HG02852 (cell line): Measurements from ENCODE around the gene PTBP3.
"Not testable (repeated sequence)": the region's sequence is repeated elsewhere in the genome, so short reads cannot be mapped to it uniquely, and the experiment has no call there.

Experiments
- ATAC-seq: cut with Tn5 transposase; IDR thresholded peaks from one replicate; pipeline ENCODE4 v1.9.1; 2021; ENCODE audit warnings: mild to moderate bottlenecking, moderate library complexity; ENCODE audit not compliant: unreplicated experiment

Gene PTBP3

GRCh38 chr9:112323378-112323854 is 10.0 kb downstream of the PTBP3 start:
- no peak for ATAC-seq

GRCh38 chr9:112322701-112323377 is 10.6 kb downstream of the PTBP3 start:
- no peak for ATAC-seq

GRCh38 chr9:112316258-112316943 is 17.0 kb downstream of the PTBP3 start:
- ATAC-seq = no peak

- no peak for ATAC-seq
Measured at GRCh38 chr9:112315331-112316257, 17.8 kb downstream of the PTBP3 start.

- no peak for ATAC-seq
Measured at GRCh38 chr9:112312139-112312538, 21.3 kb downstream of the PTBP3 start.

- ATAC-seq = no peak
Measured at GRCh38 chr9:112311497-112311896, 21.9 kb downstream of the PTBP3 start.

GRCh38 chr9:112310826-112311225 is 22.6 kb downstream of the PTBP3 start:
- ATAC-seq = no peak

GRCh38 chr9:112308588-112308987 is 24.8 kb downstream of the PTBP3 start:
- no peak for ATAC-seq

GRCh38 chr9:112301420-112301819 is 32.0 kb downstream of the PTBP3 start:
- ATAC-seq = no peak

GRCh38 chr9:112299514-112299913 is 33.9 kb downstream of the PTBP3 start:
- no peak for ATAC-seq

- no peak for ATAC-seq
Measured at GRCh38 chr9:112296929-112297328, 36.5 kb downstream of the PTBP3 start.

GRCh38 chr9:112295174-112295573 is 38.2 kb downstream of the PTBP3 start:
- ATAC-seq = no peak

GRCh38 chr9:112288029-112288428 is 45.4 kb downstream of the PTBP3 start:
- no peak for ATAC-seq

- no peak for ATAC-seq
Measured at GRCh38 chr9:112286926-112287325, 46.5 kb downstream of the PTBP3 start.

GRCh38 chr9:112285056-112285455 is 48.4 kb downstream of the PTBP3 start:
- ATAC-seq = no peak

GRCh38 chr9:112283582-112284253 is 49.7 kb downstream of the PTBP3 start:
- ATAC-seq = no peak

GRCh38 chr9:112282841-112283240 is 50.6 kb downstream of the PTBP3 start:
- ATAC-seq = not testable (repeated sequence)

GRCh38 chr9:112280904-112281303 is 52.5 kb downstream of the PTBP3 start:
- no peak for ATAC-seq

- ATAC-seq = no peak
Measured at GRCh38 chr9:112279501-112279900, 53.9 kb downstream of the PTBP3 start.

- ATAC-seq = no peak
Measured at GRCh38 chr9:112278152-112278551, 55.3 kb downstream of the PTBP3 start.

- no peak for ATAC-seq
Measured at GRCh38 chr9:112274600-112274999, 58.8 kb downstream of the PTBP3 start.
